HTR-8/SVneo (cell line): ENCODE measurements around the gene SDR39U1.

Experiments
- DNase-seq: peaks from one replicate; pipeline ENCODE4 v3.0.0; 2011; ENCODE audit warnings: low spot score, mixed read lengths; ENCODE audit not compliant: insufficient read length
- FAIRE-seq: peaks from 2 replicates; lab custom pipeline; 2011; peaks lifted over from hg19 to GRCh38; lab: Jason Lieb, UNC

SDR39U1 gene

DNA sequence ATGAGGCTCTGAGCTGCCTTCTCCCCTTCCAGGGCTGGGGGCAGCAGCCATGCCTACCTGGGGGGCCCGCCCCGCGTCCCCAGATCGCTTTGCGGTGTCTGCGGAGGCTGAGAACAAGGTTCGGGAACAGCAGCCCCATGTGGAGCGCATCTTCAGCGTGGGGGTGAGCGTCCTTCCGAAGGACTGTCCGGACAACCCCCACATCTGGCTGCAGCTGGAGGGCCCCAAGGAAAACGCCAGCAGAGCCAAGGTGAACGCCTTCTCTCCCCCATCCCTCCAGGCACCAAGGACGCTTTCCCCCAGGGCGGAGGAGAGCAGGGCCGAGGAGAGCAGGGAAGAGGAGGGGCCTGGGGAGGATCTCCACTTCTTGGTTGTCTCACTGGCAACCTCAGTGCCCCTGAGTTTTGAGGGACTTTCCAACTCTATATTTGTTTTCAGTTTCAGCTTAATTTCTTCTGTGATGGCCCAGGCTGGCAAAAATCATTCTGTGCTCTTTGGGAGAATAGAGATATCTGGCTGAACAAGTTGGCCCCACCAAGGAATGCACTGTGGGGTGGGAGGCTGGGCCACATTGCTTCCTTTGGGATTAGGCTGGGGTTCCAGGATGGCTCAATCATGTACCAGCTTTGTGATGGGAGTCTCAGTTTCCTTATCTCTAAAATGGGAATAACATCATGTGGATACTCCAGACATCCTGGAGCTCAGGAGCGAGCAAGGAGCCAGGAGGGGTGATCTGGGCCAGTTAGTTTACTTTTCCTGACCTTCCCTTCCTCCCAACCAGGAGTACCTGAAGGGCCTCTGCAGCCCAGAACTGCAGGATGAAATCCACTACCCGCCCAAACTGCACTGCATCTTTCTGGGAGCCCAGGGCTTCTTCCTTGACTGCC, 11.7 kb downstream of the SDR39U1 start:
- FAIRE-seq (no peak), DNase-seq (no peak)

DNA sequence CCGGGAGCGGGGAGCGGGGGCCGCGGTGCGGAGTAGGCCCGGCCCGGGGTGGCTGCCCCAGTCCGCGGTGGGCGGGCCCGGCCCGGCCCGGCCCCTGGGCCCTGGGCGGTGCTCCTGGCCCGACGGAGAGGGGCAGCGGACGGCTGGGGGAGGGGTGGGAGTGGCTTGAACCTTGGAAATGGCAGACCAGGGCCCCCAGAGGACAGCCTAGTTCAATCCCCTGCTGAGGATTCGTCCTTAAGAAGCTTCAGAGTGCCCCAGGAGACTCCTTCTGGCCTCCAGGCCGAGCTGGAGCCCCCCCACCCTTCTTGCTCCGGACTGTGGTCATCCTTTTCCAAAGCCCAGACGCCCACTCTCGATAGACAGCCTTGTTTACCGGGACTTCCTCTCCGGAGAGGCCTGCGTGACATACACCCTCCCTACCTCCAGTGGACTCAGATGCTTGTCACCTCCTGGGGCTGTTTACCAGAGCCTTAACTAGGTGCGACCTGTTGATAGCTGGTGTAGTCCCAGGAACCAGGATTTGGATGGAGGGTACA, 12.4 kb downstream of the SDR39U1 start:
- DNase-seq (peak; percentile 58), FAIRE-seq (no peak)

DNA sequence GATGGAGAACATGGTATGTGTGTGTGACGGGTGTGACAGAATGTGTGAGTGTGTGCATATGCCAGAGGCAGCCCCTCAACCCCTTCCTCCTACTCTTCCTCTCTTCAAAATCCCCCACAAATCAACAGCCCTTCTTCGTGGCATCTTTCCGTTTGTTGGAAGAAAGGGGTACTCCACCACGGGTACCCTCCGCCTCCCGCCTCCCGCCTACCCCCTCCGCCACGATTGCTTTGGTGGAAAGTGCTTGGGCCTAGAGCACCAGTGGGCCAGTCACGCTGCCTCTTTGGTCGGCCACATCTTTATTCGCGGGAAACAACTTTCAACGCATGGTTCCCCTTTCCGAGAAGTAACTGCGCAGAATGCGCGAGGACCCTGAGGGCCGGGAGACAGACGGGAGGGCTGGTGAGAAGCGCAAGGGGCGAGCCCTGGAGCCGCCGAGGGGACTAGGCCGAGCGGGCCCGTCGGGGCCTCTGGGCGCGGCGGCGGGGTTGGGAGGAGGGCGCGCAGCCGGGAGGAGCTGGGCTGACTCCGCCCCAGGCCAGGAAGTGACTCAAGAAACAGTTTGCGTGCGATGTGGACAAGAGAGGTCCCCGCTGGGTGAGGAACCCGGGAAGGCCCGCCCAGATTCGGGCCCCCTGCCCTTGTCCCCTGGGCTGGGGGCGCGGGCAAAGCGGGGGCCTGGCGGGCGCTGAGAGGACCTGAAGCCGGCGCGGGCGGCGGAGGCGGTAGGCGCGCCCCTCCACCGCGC, 13.0 kb downstream of the SDR39U1 start, which contains the start of the genes CBLN3 and KHNYN:
TSS of gene CBLN3 (minus strand) at position 274 of the 748 bp plus-strand sequence. CDS start 614 bp downstream, outside the sequence.
TSS of gene KHNYN (plus strand) at position 560 of the 748 bp plus-strand sequence. CDS start 777 bp downstream, outside the sequence.
- no peak for FAIRE-seq

DNA sequence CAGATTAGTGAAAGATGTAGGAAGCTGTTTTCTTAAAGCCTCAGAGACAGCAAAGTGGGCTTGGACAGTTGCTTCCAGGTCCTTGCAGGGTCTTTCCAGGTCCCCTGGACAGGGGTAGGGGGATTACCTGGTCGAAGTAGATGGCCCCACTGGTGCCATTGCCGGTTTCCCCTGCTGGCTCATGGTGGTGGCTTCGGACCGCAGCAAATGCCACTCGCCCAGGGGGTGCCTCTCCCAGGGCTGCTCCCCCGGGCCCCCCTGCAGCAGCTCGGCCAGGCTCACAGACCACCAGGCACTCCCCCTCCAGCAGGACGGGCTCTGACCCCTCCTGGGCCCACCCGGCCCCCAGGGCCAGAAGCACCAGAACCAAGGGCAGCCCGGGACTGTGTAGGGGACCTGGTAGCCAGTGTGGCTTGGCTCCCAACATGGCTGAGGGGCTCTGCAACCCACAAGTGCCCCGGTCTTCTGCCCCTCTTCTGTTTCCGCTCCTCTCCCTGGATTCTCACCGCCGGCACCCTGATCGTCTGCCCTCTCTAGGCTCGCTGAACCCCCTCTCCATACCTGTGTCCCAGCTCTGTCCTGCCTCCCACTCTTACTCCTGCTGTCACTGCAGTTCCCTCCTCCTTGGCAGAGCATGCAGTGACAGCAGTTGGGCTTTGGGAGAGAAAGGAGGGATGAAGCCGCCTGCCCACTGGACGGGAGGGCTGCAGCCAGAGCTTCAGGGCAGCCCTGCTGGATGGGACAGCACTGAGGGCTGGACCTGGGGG, 13.8 kb downstream of the SDR39U1 start:
- no peak for FAIRE-seq
- no peak for DNase-seq

More for the DNA sequence above, 13.0 kb downstream of the SDR39U1 start, which contains the start of the genes CBLN3 and KHNYN:
- peak; percentile 85 for DNase-seq

DNA sequence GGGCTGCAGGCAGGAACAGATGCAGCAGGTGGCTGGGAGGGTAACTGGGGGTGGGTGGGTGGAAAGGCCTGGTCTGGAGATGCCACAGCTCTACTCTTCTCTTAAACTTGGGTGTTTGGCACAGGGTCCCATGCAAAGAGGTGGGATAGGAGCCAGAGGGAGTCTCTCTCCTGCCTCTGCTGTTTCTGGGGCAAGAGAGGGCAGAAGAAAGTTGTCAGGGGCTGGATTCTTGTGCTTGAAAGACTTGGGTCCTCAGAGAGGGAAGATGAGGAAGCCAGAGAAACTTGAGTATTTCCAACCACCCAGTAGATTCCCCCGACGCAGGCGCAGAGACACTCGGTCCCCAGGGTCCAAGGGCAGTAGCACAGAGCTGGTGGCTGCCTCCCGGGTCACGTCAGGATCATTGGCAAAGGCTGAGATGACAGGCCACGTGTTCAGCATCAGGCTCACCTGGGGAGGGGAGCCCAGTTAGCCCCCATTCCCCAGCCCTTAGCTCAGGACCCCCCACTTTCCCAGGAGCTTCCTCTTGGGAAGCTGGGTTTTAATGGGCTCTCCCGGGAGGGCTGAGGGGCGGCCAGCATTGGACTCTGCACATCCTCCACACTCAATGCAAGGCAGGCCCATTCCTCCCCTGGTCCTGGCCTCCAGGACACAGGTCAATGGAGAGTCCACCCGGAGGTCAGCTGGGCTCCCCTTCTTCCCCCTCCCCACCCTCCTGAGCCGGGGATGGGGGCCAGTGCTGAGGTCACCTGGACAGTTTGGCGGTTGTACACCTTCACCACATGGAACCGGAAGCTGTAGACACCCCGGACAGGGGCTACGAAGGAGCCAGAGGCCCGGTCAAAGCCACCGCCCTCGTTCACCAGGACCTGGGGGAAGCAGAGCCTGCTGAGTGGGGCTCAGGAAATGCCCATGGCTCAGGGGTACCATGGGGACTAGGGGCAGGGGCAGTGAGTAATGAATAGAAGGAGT, 14.8 kb downstream of the SDR39U1 start:
- no peak for DNase-seq
- FAIRE-seq, result no peak

DNA sequence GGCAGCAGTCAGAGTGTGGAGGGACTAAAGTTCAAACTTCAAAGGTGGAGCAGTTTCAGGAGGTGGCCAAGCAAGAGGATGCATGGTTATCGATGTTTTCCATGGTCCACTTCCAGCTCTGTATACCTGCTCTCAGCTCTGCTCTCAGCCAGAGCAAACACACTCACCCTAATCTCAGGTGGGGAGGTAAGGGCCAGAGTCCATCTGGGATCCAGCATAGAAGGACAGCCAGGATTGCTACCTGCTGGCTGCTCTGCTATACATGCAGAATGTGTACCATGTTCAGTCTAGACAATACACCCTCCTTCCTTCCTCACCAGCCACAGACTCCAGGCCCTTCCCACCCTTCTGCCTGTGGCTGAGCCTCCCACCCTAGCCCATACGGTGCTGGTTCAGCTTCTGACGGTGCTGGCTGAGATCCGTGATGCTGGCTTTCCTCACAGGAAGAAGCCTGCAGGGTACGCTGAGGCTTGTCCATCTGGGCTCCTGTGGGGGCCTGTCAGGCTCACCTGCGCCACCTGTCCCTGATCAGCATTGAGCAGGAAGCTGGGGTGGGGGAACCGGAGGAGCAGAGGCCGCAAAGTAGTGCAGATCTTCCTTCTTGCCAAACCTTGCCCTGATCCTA, 15.6 kb downstream of the SDR39U1 start:
- no peak for DNase-seq
- no peak for FAIRE-seq

DNA sequence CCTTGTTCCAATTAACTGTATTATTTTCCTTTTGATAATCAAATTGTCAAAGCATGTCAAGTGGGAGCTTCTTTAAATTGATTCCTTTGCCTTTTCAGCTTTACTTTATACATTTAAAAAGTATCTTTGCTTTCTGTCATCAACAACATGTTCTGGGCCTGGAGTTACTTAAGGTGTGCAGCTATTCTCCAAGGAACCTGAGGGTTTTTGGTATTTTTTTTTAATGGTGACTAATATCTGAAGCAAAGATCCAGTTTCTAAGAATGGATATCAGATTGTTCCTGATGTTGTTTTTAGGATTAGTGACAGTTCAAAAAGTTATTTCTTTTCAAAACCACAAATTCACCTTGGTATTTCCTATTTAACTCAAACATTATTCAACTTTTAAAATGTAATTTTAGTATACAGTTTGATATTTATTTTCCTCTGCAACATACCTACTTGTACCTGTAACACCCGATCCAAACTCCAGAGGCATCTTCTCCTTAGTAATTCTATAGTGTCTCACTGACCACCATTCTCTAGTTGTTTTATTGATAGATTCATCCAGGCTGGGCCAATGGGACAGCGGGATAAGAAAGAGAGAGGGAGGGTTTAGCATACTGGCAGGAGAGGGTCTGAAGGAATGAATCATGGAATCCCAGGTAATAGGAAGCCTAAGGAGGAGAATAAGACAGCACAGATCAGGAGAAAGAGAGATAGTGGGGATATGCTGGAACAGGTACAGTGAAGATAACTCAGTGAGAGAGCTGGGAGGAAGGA, 16.2 kb downstream of the SDR39U1 start:
- no peak for FAIRE-seq
- DNase-seq, result no peak

DNA sequence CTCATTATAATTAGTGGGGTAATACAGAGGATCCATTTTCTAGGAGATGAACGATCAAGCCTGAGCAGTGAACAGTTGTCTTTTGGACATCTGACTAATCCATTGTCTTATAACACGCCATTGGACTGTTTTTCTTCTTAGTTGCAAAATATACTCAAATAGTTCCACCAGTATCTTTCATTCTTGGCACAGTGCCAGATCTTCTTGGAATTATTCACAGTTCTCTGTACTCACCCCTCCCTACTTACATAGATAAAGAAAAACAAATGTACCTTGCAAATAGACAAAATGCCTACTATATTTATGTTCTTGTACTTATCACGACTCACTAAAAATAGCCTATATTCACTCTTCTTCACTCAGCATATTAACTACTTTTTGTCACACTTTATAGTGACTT, 16.9 kb downstream of the SDR39U1 start:
- DNase-seq, result no peak

DNA sequence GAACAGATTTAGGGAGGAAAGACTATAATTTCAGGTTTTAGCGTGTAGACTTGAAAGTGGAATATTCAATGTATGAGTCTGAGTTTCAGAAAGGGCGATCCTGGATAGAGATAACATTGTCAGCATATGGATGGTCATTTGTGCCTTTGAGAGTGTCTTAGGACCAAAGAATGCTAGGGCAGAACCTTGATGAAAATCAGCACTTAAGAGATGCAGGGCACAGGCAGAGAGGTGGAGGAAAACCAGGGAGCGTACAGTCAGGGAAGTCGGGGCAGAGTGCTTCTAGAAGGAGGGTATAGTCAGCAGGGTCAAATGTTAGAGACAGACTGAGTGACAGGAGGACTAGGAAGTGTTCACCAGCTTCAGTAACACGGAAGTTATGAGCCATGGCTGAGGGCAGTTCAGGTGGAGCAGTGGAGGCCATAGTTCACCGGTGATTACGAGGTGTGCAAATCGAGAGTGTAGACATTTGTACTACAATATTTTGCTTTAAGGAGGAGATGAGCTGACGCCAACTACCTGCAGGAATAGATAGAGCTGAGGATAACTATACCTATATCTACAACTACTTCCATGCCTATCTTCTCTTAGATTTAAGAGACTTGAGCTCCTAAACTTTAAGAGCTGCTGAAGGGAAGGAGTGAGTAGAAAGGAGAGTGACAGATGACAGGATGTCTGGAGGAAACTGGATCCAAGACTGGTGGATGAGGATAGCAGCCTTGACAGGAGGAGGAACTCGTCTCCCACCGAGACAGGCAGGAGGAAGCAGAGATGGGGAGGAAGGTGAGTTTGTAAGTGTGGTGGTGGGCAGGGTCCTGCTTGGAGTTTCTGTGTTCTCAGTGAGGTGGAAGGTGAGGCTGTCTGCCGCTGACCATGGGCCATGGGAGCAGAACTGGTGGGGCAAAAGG, 19.6 kb downstream of the SDR39U1 start:
- no peak for FAIRE-seq
- no peak for DNase-seq

More for the DNA sequence above, 16.9 kb downstream of the SDR39U1 start:
- no peak for FAIRE-seq

DNA sequence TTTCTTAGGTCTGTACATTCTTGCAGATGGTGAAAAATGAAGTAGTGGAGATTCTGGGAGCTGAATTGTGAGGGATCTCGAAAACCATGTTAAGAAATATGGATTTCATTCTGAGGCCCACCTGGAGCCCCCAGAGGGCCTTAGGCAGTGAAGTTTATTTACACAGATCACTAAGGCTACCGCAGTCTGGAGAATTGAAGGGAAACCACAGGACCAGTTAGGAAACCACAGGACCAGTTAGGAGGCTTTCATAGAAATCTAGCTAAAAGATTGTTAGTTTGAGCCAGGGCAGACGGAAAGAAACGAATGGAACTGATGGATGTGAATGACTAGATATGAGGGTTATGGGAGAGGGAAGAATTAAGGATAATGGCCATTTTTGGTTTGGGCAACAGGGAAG, 20.3 kb downstream of the SDR39U1 start:
- FAIRE-seq (no peak), DNase-seq (no peak)

DNA sequence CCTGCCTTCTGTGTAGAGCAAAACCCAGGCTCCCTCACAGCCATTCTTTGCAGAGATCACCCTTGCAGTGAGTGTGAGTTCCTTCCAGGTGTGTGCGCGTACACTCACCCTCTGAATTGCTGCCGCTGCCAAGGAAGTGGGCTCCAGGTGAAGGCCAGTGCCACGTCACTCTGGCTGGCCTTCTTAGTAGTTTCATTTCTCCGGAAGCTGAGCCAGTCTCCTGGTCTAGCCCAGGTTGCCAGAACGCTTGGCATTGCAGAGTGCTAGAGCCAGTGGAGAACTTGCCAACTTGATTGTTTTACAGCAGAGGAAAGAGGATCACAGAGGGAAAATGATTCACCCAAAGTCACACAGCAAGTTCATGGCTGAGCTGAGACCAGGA, 24.1 kb downstream of the SDR39U1 start:
- DNase-seq, result no peak
- FAIRE-seq, result no peak

DNA sequence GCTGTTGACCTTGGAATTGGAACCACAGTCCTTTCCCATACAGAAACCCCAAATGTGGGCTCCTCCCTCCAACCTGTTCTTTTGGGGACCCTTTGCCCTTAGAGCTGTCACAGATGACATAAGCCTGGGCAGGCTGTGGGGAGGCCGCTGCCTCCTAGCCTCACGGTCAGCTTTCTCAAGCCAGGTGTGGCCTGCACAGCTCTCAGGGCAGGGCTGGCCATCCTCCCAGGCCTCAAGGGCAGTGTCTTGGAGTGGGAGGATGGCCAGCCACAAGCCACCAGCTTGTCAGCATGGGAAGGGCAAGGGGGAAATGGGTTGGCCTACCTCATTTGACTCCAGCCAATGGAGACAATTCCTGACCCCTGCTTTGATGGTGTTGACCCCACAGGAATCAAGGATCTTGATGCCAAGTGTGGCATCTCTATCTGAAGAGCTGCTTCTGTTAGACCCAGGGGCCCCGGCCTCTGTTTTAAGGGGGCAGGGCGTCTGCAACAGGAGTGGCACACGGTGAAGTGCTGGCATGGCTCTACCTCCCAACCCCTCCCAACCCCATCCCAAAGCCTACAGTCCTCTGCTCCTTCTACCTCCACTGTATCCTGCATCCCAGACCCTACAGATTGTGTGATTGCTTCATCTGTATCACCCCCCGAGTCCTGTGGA, 24.6 kb downstream of the SDR39U1 start:
- DNase-seq, result no peak
- no peak for FAIRE-seq

DNA sequence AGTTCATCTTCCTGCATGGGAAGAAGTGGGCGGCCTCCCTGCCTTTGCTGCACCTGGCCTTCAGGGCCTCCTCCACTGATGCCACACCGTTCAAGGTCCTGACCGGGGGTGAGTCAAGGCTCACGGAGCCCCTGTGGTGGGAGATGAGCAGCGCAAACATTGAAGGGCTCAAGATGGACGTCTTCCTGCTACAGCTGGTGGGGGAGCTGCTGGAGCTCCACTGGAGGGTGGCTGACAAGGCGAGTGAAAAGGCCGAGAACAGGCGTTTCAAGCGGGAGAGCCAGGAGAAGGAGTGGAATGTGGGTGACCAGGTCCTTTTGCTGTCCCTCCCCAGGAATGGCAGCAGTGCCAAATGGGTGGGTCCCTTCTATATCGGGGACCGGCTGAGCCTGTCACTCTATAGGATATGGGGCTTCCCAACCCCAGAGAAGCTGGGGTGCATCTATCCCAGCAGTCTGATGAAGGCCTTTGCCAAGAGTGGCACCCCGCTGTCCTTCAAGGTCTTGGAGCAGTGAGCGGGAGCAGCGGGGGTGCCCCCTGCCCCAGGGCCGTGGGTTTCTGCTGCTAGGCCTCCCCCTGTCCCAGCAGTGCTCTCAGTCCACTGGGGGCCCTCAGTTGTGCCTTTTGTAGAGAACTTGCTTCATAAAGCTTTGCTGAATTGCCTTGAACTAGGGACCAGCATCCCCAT, 25.5 kb downstream of the SDR39U1 start:
- FAIRE-seq, result no peak
- no peak for DNase-seq

DNA sequence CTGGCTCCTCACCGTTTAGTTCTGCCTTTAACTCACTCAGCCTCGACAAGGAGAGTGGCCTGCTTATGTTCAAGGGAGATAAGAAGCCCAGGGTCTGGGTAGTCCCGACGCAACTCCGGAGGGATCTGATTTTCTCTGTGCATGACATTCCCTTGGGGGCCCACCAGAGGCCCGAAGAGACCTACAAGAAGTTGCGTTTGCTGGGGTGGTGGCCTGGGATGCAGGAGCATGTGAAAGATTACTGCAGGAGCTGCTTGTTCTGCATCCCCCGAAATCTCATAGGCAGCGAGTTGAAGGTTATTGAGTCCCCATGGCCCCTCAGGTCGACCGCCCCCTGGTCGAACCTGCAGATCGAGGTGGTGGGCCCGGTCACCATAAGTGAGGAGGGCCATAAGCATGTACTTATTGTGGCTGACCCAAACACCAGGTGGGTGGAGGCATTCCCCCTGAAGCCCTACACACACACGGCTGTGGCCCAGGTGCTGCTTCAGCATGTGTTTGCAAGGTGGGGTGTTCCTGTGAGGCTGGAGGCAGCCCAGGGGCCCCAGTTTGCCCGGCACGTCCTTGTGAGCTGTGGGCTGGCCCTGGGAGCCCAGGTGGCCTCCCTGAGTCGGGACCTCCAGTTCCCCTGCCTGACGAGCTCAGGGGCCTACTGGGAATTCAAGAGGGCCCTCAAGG, 26.2 kb downstream of the SDR39U1 start:
- FAIRE-seq (no peak), DNase-seq (no peak)
